Measurements from ENCODE around the gene GALC. TPM values are rescaled to one million over a fixed set of nuclear protein-coding genes. Genes with fewer than 3 reads are reported as not detected.

The GALC gene
- 10 to 100 TPM; 41.2 to 82.9 (median 52.0) TPM for total RNA-seq

- Histone ChIP-seq H3K27me3 (no peaks in the 10 kb centered on the region), H3K27ac (peak within 1 kb of the TSS; percentile 94 to 97 (median 96)), H3K9me3 (no peaks in the 10 kb centered on the region), H3K4me1 (peaks cover 0 to 62% (median 0%) of the 10 kb centered on the region in 4 donors), H3K36me3 (no peaks in the 10 kb centered on the region), H3K4me3 (peak within 1 kb of the TSS; percentile 61 to 92 (median 83))
- peak; percentile 92 for DNase-seq (ENCODE audit: low spot score in 2 of 2)
- TF ChIP-seq CTCF (IDR thresholded peaks at IDR 0.05), result peak in 1 of 5 experiments; percentile 19
- peak; percentile 51 to 87 for TF ChIP-seq EP300 (IDR thresholded peaks at IDR 0.05)
- TF ChIP-seq POLR2A (IDR thresholded peaks at IDR 0.05), result peak; percentile 63 to 66
- WGBS, 2 donors, result 4 to 6% methylated on average over 49 to 54 of the region's 83 CpGs
Measured at GRCh38 chr14:87992718-87993628, at the start of gene GALC. Gene GALC, minus strand, starts transcription at chr14:87993182. Its CDS starts 18 bp downstream, at chr14:87993164.

GRCh38 chr14:88040146-88040545 lies 47.2 kb upstream of the GALC start:
- H3K27ac ChIP-seq, result no peak overlapping the region
- no peaks in the 10 kb centered on the region for H3K27me3 ChIP-seq
- DNase-seq (ENCODE audit: low spot score in 2 of 2), result no peak
- 62 to 74% methylated on average over 1 of the region's 1 CpG for WGBS, 2 donors
- no peak for TF ChIP-seq EP300 (IDR thresholded peaks at IDR 0.05)
- no peak for TF ChIP-seq POLR2A (IDR thresholded peaks at IDR 0.05)
- TF ChIP-seq CTCF (IDR thresholded peaks at IDR 0.05), result no peak
- H3K4me1 ChIP-seq, result peaks cover 0 to 4% (median 0%) of the 10 kb centered on the region in 4 donors
- no peaks in the 10 kb centered on the region for H3K36me3 ChIP-seq
- no peak overlapping the region for H3K4me3 ChIP-seq
- no peaks in the 10 kb centered on the region for H3K9me3 ChIP-seq

GRCh38 chr14:88039197-88039596 lies 46.2 kb upstream of the GALC start:
- H3K36me3 ChIP-seq, result no peaks in the 10 kb centered on the region
- H3K4me1 ChIP-seq, result peaks cover 0 to 3% (median 0%) of the 10 kb centered on the region in 4 donors
- no peak overlapping the region for H3K4me3 ChIP-seq
- TF ChIP-seq EP300 (IDR thresholded peaks at IDR 0.05) (no peak), POLR2A (IDR thresholded peaks at IDR 0.05) (no peak), CTCF (IDR thresholded peaks at IDR 0.05) (no peak)
- 73 to 78% methylated on average over 3 of the region's 3 CpGs for WGBS, 2 donors
- H3K9me3 ChIP-seq, result no peaks in the 10 kb centered on the region
- DNase-seq (ENCODE audit: low spot score in 2 of 2), result no peak
- H3K27ac ChIP-seq, result no peak overlapping the region
- H3K27me3 ChIP-seq, result no peaks in the 10 kb centered on the region

GRCh38 chr14:88037325-88037724 lies 44.3 kb upstream of the GALC start:
- Histone ChIP-seq H3K27me3 (no peaks in the 10 kb centered on the region), H3K9me3 (no peaks in the 10 kb centered on the region), H3K4me1 (no peaks in the 10 kb centered on the region), H3K27ac (no peak overlapping the region), H3K36me3 (no peaks in the 10 kb centered on the region), H3K4me3 (no peak overlapping the region)
- 45 to 67% methylated on average over 1 of the region's 1 CpG for WGBS, 2 donors
- DNase-seq (ENCODE audit: low spot score in 2 of 2), result no peak
- no peak for TF ChIP-seq EP300 (IDR thresholded peaks at IDR 0.05)
- TF ChIP-seq POLR2A (IDR thresholded peaks at IDR 0.05), result no peak
- TF ChIP-seq CTCF (IDR thresholded peaks at IDR 0.05), result no peak

GRCh38 chr14:88036422-88036821 lies 43.4 kb upstream of the GALC start:
- H3K4me1 ChIP-seq, result no peaks in the 10 kb centered on the region
- no peaks in the 10 kb centered on the region for H3K36me3 ChIP-seq
- WGBS, 2 donors, result 55 to 57% methylated on average over 2 of the region's 2 CpGs
- H3K27me3 ChIP-seq, result no peaks in the 10 kb centered on the region
- TF ChIP-seq POLR2A (IDR thresholded peaks at IDR 0.05) (no peak), CTCF (IDR thresholded peaks at IDR 0.05) (no peak), EP300 (IDR thresholded peaks at IDR 0.05) (no peak)
- no peak for DNase-seq (ENCODE audit: low spot score in 2 of 2)
- H3K4me3 ChIP-seq, result no peak overlapping the region
- H3K27ac ChIP-seq, result no peak overlapping the region
- no peaks in the 10 kb centered on the region for H3K9me3 ChIP-seq
